HG02884 (cell line): ENCODE results near the gene TXNDC17.
"Not testable (repeated sequence)": the region's sequence is repeated elsewhere in the genome, so short reads cannot be mapped to it uniquely, and the experiment has no call there.

Experiments
- ATAC-seq: cut with Tn5 transposase; IDR thresholded peaks from one replicate; pipeline ENCODE4 v1.9.1; 2021; ENCODE audit warnings: mild to moderate bottlenecking, moderate library complexity; ENCODE audit not compliant: unreplicated experiment

TXNDC17 gene

DNA sequence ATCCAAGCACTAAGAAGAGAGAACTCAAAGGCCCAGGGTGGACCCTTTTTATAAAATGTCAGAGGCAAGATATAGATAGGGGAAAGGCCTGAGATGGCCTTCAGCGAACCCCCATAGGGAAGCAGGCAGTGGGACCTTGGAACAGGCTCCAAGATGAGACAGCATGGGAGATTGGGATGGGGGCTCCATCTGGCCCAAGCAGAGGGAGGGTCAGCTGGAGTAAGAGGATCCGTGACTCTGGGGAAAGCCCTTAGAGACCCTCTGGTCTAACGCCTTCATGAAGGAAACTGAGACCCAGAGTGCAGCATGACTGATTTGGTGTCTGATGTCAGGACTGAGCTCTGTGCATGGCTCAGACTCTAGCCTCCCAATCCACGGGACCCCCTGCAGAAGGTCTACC is 41.5 kb downstream of the TXNDC17 start:
- no peak for ATAC-seq

DNA sequence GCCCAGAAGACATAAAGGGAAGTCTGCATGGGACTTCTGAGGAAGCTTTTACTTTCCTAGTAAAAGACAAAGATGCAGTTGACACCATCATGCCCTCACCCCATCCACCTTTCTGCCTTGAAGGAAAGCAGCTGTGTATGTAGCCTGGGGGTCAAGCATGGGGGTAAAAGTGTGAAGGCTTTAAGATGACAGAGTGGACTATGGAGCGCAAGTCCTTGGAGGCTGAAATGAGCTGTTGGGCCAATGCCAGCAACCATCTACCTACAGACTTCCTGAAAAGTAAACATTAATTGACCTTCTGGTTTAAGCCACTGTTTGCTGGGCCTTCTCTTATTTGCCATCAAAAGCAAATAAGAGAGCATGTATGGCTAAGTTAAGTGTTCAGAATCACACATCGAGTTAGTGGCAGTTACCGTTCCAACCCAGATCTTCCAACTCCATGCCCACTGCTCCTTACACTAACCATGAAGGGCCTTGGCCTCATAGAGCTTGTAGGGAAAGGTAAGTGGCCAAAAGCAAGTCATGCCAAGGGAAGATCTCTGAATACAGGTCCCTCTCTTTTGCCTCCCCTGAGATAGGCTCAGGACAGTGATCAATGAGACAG is 42.3 kb downstream of the TXNDC17 start:
- ATAC-seq, result no peak

DNA sequence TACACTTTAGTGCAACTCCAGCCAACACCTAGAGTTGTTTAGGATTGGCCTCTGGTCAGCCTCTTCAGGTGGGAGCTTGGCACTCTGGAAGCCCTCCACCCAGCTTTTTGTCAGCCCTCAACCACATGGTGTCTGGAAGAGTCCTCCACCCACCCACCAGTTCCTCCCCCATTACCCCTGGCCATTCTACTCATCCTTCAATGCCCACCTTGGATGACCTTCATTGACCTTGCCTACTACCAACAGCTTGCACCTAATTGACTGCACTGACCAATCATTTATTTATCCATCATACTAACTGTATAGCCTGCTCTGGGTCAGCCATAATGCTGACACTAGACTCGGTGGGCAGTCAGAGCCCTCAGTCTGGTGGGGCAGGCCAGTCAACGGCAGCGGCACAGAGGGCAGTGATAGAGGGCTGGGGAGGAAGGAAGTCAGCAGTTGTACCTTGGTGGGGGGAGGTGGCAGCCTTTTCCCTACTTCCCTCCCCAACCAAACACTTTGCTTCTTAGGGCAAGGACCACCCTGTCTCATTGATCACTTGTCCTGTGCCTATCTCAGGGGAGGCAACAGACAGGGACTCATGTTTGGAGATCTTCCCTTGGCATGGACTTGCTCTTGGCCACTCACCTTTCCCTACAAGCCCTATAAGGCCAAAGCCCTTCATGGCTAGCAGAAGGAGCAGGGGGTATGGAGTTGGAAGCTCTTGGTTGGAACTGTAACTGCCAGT is 43.0 kb downstream of the TXNDC17 start:
- no peak for ATAC-seq

DNA sequence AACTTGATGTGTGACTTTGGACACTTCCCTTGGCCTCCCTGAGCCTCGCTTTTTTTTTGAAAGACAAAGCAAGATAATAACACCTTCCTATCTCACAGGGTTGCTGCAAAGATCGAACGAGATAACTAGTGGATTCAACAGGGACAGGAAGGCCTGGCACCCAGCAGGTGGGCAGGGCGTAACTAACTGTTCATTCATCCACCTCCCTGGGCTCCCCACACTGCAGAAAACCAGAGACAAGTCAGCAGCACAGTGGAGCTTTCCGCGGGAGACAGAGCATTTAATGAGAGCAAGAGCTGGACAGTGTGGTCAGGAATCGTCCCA is 43.6 kb downstream of the TXNDC17 start:
- ATAC-seq, result no peak

DNA sequence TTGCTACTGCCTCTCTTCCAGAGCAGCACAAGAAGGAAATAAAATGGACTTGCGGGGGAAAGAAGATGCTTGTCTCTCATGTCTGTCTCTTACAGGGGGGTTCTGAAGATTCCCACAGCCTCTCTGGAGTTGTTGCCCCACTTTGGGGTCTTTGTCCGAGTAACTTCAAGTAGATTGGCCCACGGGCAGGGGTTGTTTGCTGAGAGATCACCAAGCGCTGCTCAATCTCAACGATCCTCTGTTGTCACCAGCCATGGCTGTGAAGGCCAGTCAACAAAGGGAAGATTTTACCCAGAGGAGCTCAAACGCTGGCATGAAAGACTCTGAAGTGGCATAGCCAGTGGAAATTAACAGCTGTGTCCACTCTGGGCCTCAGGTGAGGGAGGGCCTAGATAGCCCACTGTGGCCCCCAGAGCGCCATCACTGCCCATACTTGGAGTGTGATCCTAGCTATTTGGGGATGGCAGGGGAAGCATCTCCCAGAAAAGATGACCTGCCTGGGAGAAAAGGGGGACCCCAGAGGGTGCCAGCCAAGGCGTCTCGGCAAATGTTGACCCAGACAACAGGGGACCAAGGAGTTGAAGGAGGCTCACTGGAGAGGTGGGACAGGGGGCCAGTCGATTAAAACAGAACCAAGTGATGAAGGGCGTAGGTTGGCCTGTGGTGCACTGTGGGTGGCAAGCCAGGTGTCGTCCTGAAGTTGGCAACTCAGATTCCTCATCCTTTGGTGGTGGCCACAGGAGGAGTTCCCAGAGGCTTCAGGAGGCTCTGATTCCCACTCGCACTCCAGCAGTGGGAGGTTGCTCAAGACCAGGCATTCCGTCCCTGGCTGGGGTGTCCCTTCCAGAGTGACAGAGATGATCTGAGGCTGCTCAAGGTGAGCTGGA is 44.3 kb downstream of the TXNDC17 start:
- ATAC-seq, result no peak

DNA sequence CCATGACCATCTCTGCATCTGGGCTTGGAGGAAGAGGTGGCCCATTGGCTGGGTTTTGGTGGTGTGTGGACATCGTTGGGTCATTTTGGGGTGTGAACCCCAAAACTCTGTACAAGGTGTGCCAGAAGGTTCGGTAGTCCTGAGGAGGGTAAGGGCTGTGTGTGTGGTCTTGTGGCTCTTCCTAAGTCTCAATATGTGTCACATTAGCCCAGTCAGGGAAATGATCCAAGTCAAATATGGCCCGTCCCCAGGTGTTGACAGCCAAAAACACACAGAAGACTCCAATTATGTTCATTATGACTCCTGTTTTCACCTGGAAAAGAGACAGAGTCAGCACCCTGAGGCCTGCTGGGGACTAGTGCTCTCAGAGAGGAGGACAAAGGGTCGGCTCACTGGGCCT is 45.2 kb downstream of the TXNDC17 start:
- no peak for ATAC-seq

DNA sequence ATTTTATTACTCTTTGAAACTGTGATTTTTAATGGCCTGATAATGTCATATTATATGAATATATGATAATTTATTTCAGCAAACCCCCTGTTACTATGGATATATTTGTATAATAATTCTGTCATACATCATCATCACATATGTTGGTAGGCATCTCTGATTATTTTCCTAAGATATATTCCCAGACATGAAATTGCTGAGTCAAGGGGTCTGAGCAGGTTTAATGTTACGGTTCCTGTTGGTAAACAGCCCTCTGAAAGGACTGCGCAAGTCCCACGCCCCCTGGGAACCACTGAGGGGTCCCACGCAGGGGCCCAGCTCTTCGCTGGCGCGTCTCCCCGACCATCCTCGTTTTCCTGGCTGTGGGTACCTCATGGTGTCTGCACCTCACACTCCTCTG is 48.1 kb downstream of the TXNDC17 start:
- ATAC-seq, result no peak

DNA sequence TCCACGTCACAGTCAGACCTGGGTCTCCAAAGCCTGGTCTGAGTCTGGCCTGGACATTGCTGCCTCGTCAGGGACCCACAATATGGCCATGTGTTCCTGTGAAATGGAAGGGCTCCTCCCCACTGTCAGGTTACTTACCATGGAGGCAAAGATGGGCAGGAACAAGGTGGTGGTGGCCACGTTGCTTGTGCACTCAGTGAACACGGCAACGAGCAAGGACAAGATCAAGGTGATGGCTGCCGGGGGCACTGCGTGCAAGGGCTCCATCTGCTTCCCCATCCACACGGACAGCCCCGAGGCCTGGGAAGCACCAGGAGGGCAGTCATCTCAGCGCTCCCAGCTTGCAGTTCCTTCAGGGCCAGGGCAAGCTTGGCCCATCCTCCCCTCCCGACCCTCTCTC is 49.8 kb downstream of the TXNDC17 start:
- ATAC-seq, result no peak

DNA sequence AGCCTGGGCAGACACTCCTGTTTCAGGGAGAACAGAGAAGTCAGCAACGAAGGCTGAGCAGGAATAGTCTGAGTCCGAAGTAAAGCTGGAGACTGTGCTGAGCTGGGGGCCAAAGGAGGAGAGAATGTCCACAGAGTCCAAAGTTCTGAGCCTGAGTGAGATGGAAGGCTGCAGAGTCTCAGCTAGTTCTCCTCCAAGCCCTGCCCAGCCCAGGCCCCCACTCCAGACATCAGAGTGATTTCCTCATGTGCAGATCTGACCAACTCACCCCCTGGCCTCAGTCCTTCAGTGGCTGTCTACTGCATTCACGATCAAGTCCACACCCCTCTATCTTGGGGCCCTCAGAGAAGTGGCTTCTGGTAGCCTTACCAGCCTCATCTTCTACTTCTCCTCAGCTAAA is 50.7 kb downstream of the TXNDC17 start:
- no peak for ATAC-seq

DNA sequence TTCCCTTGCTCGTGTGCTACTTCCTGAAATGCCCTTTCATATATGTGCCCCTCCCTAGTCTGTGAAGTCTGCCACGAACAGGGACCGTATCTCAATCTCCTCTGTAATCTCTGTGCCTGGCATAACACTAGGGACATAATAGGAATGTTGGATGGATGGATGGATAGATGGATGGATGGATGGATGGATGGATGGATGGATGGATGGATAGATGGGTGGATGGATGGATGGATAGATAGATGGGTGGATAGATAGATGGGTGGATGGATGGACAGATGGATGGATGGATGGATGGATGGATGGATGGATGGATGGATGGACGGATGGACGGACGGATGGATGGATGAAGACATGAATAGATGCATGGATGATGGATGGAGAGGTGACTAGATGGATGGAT is 51.1 kb downstream of the TXNDC17 start:
- not testable (repeated sequence) for ATAC-seq
